Measurements from ENCODE around the gene MCOLN2. TPM values are rescaled to one million over a fixed set of nuclear protein-coding genes. Genes with fewer than 3 reads are reported as not detected.
"Not testable (repeated sequence)": the region's sequence is repeated elsewhere in the genome, so short reads cannot be mapped to it uniquely, and the experiment has no call there.

The MCOLN2 gene
- total RNA-seq, 1 experiment from 2014 or later: 3.1 TPM

- in situ Hi-C loops (cut with HindIII; ENCODE audit: low pct_unique_long_range_greater_than_20kb, low sequenced_read_pairs): no loop called here
Observed at GRCh38 chr1:84991097-84991920, 5.6 kb downstream of the MCOLN2 start.

GRCh38 chr1:84988588-84988987 is 8.3 kb downstream of the MCOLN2 start:
- in situ Hi-C loops (cut with HindIII; ENCODE audit: low pct_unique_long_range_greater_than_20kb, low sequenced_read_pairs): no loop called here

More at GRCh38 chr1:84991097-84991920, 5.6 kb downstream of the MCOLN2 start:
- no peak for DNase-seq (ENCODE audit: low read depth)

GRCh38 chr1:84986561-84986960 is 10.4 kb downstream of the MCOLN2 start:
- in situ Hi-C loops (cut with HindIII; ENCODE audit: low pct_unique_long_range_greater_than_20kb, low sequenced_read_pairs); DNase-seq (ENCODE audit: low read depth): not testable (repeated sequence)

More at GRCh38 chr1:84988588-84988987, 8.3 kb downstream of the MCOLN2 start:
- DNase-seq (ENCODE audit: low read depth): no peak

- in situ Hi-C loops (cut with HindIII; ENCODE audit: low pct_unique_long_range_greater_than_20kb, low sequenced_read_pairs): no loop called here
- DNase-seq (ENCODE audit: low read depth): no peak
Observed at GRCh38 chr1:84985365-84985764, 11.5 kb downstream of the MCOLN2 start.

GRCh38 chr1:84982395-84982794 is 14.5 kb downstream of the MCOLN2 start:
- no peak for DNase-seq (ENCODE audit: low read depth)
- in situ Hi-C loops (cut with HindIII; ENCODE audit: low pct_unique_long_range_greater_than_20kb, low sequenced_read_pairs): no loop called here

- DNase-seq (ENCODE audit: low read depth): no peak
- in situ Hi-C loops (cut with HindIII; ENCODE audit: low pct_unique_long_range_greater_than_20kb, low sequenced_read_pairs): no loop called here
Observed at GRCh38 chr1:84975035-84975434, 21.9 kb downstream of the MCOLN2 start.

- in situ Hi-C loops (cut with HindIII; ENCODE audit: low pct_unique_long_range_greater_than_20kb, low sequenced_read_pairs): no loop called here
- DNase-seq (ENCODE audit: low read depth): no peak
Observed at GRCh38 chr1:84973498-84974334, 23.2 kb downstream of the MCOLN2 start.

- DNase-seq (ENCODE audit: low read depth): peak; percentile 46
- in situ Hi-C loops (cut with HindIII; ENCODE audit: low pct_unique_long_range_greater_than_20kb, low sequenced_read_pairs): no loop called here
Observed at GRCh38 chr1:84972377-84972987, 24.4 kb downstream of the MCOLN2 start.

- in situ Hi-C loops (cut with HindIII; ENCODE audit: low pct_unique_long_range_greater_than_20kb, low sequenced_read_pairs): no loop called here
- no peak for DNase-seq (ENCODE audit: low read depth)
Observed at GRCh38 chr1:84971957-84972356, 25.0 kb downstream of the MCOLN2 start.

- in situ Hi-C loops (cut with HindIII; ENCODE audit: low pct_unique_long_range_greater_than_20kb, low sequenced_read_pairs): no loop called here
- no peak for DNase-seq (ENCODE audit: low read depth)
Observed at GRCh38 chr1:84969489-84970250, 27.2 kb downstream of the MCOLN2 start.

- DNase-seq (ENCODE audit: low read depth): no peak
- in situ Hi-C loops (cut with HindIII; ENCODE audit: low pct_unique_long_range_greater_than_20kb, low sequenced_read_pairs): no loop called here
Observed at GRCh38 chr1:84968865-84969264, 28.0 kb downstream of the MCOLN2 start.

GRCh38 chr1:84968101-84968500 is 28.8 kb downstream of the MCOLN2 start:
- in situ Hi-C loops (cut with HindIII; ENCODE audit: low pct_unique_long_range_greater_than_20kb, low sequenced_read_pairs): no loop called here
- DNase-seq (ENCODE audit: low read depth): no peak

GRCh38 chr1:84967666-84968065 is 29.2 kb downstream of the MCOLN2 start:
- in situ Hi-C loops (cut with HindIII; ENCODE audit: low pct_unique_long_range_greater_than_20kb, low sequenced_read_pairs): no loop called here
- no peak for DNase-seq (ENCODE audit: low read depth)

- no peak for DNase-seq (ENCODE audit: low read depth)
- in situ Hi-C loops (cut with HindIII; ENCODE audit: low pct_unique_long_range_greater_than_20kb, low sequenced_read_pairs): no loop called here
Observed at GRCh38 chr1:84963021-84963420, 33.9 kb downstream of the MCOLN2 start.

- in situ Hi-C loops (cut with HindIII; ENCODE audit: low pct_unique_long_range_greater_than_20kb, low sequenced_read_pairs): no loop called here
- DNase-seq (ENCODE audit: low read depth): no peak
Observed at GRCh38 chr1:84961316-84961715, 35.6 kb downstream of the MCOLN2 start.

- in situ Hi-C loops (cut with HindIII; ENCODE audit: low pct_unique_long_range_greater_than_20kb, low sequenced_read_pairs): no loop called here
- DNase-seq (ENCODE audit: low read depth): no peak
Observed at GRCh38 chr1:84960371-84960770, 36.5 kb downstream of the MCOLN2 start.

GRCh38 chr1:84959294-84959693 is 37.6 kb downstream of the MCOLN2 start:
- in situ Hi-C loops (cut with HindIII; ENCODE audit: low pct_unique_long_range_greater_than_20kb, low sequenced_read_pairs): no loop called here
- DNase-seq (ENCODE audit: low read depth): no peak

- no peak for DNase-seq (ENCODE audit: low read depth)
- in situ Hi-C loops (cut with HindIII; ENCODE audit: low pct_unique_long_range_greater_than_20kb, low sequenced_read_pairs): no loop called here
Observed at GRCh38 chr1:84957966-84958365, 38.9 kb downstream of the MCOLN2 start.
